Pulmonary artery endothelial cell (primary cell): ENCODE measurements around the gene POTEB. TPM values are rescaled to one million over a fixed set of nuclear protein-coding genes. Genes with fewer than 3 reads are reported as not detected.
"Not testable (repeated sequence)": the region's sequence is repeated elsewhere in the genome, so short reads cannot be mapped to it uniquely, and the experiment has no call there.

Experiments
- DNase-seq: peaks from one replicate; pipeline ENCODE4 v3.0.0-alpha.2; 2011; ENCODE audit warnings: low read depth, low spot score
- total RNA-seq: library from RNA; depleted of rRNA; stranded (reverse); fragments of >200 nt; gene quantifications from 2 replicates; pipeline ENCODE4 v1.2.3, GENCODE V29; 2014

The POTEB gene
- not detected in 2 replicates for total RNA-seq

GRCh38 chr15:21877635-21878034 lies at the start of gene POTEB:
Gene POTEB (minus strand): TSS chr15:21877735. CDS start chr15:21877246, 489 bp downstream.
- not testable (repeated sequence) for DNase-seq

GRCh38 chr15:21890955-21891354 lies 13.4 kb upstream of the POTEB start:
- not testable (repeated sequence) for DNase-seq

- DNase-seq, result not testable (repeated sequence)
Measured at GRCh38 chr15:21889542-21889941, 12.0 kb upstream of the POTEB start.

GRCh38 chr15:21838831-21839230 lies 38.7 kb downstream of the POTEB start:
- not testable (repeated sequence) for DNase-seq

Other genes with a start within 250 kb of the POTEB start
- gene OR4M2, start 202.8 kb upstream of the POTEB start, total RNA-seq, result not detected in 2 replicates